NB4 (cell line): ENCODE results near the gene HPN.

Experiments
- MAX ChIP-seq: IDR thresholded peaks from 2 replicates; pipeline ENCODE4 v1.6.1; 2011; ENCODE audit warnings: low read depth, low read length
- MYC ChIP-seq: IDR thresholded peaks from 2 replicates; pipeline ENCODE4 v1.6.1; 2011; ENCODE audit warnings: low read depth, low read length
- POLR2A ChIP-seq: IDR thresholded peaks from 2 replicates; pipeline ENCODE4 v1.6.1; 2011; ENCODE audit warnings: mild to moderate bottlenecking; ENCODE audit not compliant: insufficient read length; ENCODE audit errors: extremely low read depth
- TF ChIP-seq, protein P1 (sequence below): IDR thresholded peaks from one replicate; pipeline ENCODE4 v1.5.1; 2012; ENCODE audit warnings: low read depth, low read length

DNA sequence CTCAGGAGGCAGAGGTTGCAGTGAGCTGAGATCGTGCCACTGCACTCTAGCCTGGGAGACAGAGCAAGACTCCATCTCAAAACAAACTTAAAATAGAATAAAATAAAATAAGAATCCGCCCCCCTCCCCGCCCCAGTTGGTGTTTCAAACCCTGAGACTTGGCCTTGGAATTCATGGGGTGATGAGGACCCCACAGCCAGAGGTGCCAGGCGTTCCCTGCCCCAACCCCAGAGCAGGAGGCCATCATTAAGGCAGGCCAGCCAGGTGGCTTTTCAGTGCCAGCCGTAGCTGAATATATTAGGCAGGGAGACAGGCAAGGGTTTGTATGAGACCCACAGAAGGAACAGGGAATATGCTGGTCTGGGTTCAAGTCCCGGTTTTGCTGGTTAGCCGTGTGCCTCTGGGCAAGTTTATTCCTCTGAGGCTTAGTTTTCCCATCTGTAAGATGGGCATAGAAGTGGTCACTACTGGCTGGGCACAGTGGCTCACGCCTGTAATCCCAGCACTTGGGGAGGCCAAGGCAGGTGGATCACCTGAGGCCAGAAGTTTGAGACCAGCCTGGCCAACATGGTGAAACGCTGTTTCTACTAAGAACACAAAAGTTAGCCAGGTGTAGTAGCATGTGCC is 12.3 kb downstream of the HPN start:
- TF ChIP-seq, protein P1, sequence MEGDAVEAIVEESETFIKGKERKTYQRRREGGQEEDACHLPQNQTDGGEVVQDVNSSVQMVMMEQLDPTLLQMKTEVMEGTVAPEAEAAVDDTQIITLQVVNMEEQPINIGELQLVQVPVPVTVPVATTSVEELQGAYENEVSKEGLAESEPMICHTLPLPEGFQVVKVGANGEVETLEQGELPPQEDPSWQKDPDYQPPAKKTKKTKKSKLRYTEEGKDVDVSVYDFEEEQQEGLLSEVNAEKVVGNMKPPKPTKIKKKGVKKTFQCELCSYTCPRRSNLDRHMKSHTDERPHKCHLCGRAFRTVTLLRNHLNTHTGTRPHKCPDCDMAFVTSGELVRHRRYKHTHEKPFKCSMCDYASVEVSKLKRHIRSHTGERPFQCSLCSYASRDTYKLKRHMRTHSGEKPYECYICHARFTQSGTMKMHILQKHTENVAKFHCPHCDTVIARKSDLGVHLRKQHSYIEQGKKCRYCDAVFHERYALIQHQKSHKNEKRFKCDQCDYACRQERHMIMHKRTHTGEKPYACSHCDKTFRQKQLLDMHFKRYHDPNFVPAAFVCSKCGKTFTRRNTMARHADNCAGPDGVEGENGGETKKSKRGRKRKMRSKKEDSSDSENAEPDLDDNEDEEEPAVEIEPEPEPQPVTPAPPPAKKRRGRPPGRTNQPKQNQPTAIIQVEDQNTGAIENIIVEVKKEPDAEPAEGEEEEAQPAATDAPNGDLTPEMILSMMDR = no peak
- no peak for TF ChIP-seq POLR2A
- no peak for TF ChIP-seq MYC
- no peak for TF ChIP-seq MAX
